GM18502 (cell line): Measurements from ENCODE around the gene ARL10.

Source experiments
- ATAC-seq: cut with Tn5 transposase; IDR thresholded peaks from one replicate; pipeline ENCODE4 v1.9.1; 2021; ENCODE audit warnings: mild to moderate bottlenecking; ENCODE audit not compliant: unreplicated experiment, poor library complexity

Gene ARL10, protein sequence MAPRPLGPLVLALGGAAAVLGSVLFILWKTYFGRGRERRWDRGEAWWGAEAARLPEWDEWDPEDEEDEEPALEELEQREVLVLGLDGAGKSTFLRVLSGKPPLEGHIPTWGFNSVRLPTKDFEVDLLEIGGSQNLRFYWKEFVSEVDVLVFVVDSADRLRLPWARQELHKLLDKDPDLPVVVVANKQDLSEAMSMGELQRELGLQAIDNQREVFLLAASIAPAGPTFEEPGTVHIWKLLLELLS

GRCh38 chr5:176365351-176366231 lies at the start of gene ARL10:
TSS of gene ARL10 (plus strand) at chr5:176365487. CDS start at chr5:176365564, 77 bp downstream.
- peak; percentile 28 for ATAC-seq

DNA sequence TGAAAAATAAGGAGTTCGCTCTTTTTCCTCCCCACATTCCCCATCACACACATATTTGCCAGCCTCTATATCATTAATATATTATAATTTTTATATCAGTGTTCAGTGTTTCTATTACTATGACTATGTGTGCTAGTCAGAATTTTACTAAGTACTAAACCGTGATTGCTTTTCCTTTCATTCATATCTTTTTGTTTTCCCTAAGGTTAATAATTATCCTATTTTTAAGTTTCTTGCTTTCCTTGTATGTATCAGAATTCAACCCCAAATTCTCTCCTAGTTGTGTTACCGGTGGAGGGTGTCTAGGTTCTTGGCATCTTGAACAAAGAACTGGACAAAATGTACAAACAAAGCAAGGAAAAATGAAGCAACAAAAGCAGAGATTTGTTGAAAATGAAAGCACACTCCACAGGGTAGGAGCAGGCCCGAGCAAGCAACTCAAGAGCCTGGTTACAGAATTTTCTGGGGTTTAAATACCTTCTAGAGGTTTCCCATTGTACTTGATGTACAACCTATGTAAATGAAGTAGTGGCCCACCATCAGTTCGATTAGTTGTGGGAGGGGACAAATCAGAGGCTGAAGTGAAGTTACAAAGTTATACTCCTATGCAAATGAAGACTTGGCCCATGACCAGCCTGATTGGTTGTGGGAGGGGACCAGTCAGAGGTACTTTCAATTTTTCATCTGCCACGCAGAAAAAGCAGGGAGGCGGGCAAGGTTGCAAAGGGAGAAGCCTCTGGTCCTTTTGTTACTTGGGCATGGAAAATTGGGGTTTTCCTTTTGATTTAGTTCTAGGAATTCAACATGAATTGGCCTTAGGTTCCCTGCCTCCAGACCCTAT lies 47.5 kb upstream of the ARL10 start:
- no peak for ATAC-seq

DNA sequence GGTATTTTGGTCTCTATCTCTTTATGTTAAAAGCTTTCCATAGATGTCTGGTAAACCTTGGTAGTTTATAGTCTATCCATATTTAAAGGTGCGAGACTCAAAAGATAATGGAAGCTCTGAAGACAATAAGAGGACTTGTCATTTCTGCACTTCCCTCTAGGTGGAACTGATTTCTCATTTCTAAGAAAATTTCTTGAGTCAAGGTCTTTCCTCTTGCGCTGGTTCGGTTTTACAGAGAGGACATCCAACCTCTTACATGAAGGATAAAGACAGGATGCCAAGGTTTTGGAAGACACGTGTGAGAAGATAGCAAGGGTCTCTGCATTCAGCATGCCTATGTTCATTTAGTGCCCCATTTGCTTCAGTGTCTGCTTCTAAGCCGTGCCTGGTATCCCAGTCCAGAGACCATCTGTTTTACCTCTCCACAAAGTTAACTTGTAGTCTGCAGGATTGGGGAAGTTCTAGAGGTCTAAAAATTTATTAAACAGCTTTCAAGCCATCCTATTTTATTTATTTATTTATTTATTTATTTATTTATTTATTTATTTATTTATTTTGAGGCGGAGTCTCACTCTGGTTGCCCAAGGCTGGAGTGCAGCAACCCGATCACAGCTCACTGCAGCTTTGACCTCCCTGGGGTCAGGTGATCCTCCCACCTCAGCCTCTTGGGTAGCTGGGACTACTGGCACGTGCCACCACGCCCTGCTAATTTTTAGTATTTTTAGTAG lies 45.3 kb upstream of the ARL10 start:
- ATAC-seq, result no peak

DNA sequence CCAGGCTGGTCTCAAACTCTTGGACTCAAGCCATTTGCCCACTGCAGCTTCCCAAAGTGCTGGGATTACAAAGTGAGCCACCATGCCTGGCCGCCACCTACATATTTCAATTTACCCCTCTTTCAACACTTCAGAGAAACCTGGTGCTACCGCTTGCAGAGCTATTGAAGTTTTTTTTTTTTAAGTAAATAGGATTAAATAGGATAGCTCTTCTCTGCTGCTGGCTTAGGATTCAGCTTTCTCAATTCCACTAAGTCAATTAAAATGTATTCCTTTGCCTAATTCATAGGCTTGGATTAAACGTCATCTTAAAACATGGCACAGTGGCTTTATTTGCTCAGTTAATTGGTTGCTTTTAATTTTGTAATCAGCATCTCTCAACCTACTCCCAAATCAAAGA lies 44.7 kb upstream of the ARL10 start:
- no peak for ATAC-seq

- ATAC-seq, result no peak
These were observed 31.1 kb upstream of the ARL10 start for GRCh38 chr5:176334031-176334770.

GRCh38 chr5:176337913-176338312 lies 27.4 kb upstream of the ARL10 start:
- ATAC-seq, result no peak

DNA sequence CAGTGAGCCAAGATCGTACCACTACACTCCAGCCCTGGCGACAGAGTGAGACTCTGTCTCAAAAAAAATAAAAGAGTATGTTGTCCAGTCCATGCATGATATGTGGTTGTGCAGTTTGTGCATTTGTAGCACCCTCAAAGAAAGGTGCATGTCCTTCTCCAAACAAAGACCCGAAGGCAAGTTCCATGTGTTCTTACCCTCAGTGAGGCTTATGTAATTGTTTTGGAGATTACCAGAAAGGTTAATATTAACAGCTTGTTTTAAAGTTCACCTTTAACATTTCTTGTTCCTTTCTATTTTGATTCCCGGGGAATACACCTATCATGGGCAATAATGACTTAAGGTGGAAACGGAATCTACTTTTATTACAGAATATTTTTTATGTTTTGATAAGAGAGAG lies 26.0 kb upstream of the ARL10 start:
- no peak for ATAC-seq

- ATAC-seq, result no peak
These were observed 23.7 kb upstream of the ARL10 start for GRCh38 chr5:176341325-176342157.

GRCh38 chr5:176342158-176342483 lies 23.2 kb upstream of the ARL10 start:
- ATAC-seq, result no peak

GRCh38 chr5:176342766-176343458 lies 22.4 kb upstream of the ARL10 start:
- no peak for ATAC-seq

DNA sequence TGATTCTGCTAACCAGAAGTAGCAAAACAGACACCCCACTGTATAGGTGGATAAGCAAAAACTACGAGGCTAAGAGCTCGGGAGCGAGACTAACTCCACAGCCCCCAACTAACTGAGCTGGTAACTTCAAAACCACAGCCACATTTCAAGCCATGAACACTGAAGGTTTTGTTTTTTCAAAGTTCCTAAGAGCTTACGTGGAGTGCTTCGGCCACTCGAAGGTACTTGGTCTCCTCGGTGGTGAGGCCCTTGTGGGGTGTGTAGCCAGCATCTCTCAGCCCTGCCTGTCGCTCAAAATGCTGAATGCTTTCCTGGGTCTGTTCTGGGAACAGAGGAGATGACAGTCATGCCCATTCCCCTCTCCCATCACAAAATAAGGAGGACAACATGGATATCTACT lies 14.9 kb upstream of the ARL10 start:
- ATAC-seq, result no peak

GRCh38 chr5:176352116-176352878 lies 13.0 kb upstream of the ARL10 start:
- ATAC-seq, result no peak

GRCh38 chr5:176353533-176353932 lies 11.8 kb upstream of the ARL10 start:
- no peak for ATAC-seq

GRCh38 chr5:176355400-176356178 lies 9.7 kb upstream of the ARL10 start:
- ATAC-seq, result no peak

DNA sequence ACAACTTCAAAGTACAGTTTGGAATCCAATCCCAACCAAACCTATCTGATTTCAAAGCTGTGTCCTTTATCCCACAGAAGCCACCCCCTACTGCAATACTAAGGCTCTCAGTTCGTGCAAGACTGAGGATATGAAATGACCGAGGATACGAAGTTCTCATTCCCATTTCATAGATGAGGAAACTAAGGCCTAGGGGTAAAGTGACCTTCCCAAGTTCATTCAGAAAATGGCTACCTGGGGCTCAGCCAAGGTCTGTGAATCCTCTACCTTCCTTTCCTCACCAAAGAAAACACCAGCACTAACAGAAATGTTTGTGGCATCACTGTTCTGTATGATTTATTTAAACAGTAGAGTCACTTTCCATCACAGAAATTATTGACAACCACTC lies 9.1 kb upstream of the ARL10 start:
- ATAC-seq, result no peak

GRCh38 chr5:176359658-176360057 lies 5.6 kb upstream of the ARL10 start:
- ATAC-seq, result no peak
